ENCODE data around the gene SPATA31C2.
"Not testable (repeated sequence)": the region's sequence is repeated elsewhere in the genome, so short reads cannot be mapped to it uniquely, and the experiment has no call there.

The SPATA31C2 gene

DNA sequence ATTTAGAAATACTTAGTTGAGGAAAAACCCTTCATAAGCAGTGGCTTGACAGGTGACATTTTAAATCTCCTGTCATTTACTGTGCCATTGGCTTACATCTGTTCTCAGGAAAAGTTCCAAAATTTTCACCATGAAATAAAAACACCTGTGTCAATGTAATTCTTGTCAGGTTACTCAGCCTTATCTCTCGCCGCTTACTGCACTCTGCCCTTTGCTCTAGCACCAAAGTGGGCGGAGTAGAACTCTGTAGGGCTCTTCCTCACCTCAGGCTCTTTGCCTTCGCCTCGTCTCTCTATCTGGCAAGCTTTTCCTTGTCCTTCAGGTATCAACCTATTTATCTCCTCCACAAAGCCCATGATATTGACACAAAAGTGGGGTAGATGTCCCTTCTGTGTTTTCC is 20.2 kb downstream of the SPATA31C2 start:
- DNase-seq: not testable (repeated sequence)

DNA sequence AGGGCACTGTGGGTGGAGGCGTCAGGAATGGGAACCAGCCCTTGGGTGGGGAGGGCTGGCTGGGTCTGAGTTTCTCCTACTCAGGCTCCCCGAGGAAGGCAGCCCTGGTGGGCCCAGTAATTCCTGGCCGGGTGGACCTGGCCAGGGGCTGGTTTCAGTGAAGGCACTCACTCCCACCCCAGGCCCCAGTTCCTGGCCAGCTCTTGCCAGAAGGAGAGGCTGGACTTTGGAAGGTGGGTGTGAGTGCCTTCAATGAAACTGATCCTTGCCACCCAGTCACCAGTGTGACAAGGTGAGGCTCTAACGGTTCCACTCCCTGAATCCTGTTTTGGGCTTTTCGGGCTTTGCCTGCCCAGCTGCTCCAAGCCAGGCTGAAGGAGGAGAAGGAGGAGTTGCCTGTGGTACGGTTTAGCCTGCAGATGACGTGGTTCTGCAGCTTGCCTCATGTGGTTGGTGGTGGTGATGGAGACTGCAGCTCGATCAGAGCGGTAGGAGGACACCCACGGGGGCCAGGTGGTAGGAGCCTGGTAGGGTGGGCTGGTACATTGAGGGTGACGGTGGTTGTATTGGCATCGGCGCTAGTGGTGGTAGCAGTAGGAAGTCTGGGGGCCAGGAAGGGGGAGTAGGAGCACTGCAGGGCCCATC is 23.2 kb downstream of the SPATA31C2 start:
- DNase-seq: not testable (repeated sequence)

DNA sequence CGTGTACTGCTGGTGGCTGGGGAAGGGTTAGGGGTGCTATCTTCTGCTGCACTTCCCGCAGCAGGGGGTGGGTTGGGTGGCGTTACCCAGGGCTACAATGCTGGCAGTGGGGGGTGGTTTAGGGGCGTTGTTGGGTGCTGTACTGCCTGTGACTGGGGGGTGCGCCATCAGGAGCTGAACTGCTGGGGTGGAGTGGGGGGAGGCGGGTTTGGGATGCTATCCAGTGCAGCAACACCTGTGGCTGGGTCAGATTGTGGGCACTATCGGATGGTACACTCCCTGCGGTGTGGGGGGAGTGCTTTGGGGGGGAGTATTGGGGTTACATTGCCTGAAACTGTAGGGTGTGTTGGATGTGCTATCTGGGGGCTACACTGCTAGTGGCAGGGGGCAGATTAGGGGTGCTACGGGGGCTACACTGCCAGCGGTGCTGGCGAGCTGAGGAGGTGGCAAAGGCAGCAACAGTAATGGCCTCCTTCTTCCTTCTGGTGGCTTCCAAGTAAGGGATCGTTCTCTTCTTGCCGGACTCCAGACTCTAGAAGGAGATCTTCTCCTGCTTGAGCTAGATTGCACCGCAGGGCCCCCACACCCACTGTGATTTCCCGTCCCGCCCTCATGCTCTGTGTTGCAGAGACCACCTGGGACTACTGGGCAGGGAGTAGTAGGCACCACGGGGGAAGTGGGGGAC is 23.9 kb downstream of the SPATA31C2 start:
- DNase-seq: not testable (repeated sequence)

DNA sequence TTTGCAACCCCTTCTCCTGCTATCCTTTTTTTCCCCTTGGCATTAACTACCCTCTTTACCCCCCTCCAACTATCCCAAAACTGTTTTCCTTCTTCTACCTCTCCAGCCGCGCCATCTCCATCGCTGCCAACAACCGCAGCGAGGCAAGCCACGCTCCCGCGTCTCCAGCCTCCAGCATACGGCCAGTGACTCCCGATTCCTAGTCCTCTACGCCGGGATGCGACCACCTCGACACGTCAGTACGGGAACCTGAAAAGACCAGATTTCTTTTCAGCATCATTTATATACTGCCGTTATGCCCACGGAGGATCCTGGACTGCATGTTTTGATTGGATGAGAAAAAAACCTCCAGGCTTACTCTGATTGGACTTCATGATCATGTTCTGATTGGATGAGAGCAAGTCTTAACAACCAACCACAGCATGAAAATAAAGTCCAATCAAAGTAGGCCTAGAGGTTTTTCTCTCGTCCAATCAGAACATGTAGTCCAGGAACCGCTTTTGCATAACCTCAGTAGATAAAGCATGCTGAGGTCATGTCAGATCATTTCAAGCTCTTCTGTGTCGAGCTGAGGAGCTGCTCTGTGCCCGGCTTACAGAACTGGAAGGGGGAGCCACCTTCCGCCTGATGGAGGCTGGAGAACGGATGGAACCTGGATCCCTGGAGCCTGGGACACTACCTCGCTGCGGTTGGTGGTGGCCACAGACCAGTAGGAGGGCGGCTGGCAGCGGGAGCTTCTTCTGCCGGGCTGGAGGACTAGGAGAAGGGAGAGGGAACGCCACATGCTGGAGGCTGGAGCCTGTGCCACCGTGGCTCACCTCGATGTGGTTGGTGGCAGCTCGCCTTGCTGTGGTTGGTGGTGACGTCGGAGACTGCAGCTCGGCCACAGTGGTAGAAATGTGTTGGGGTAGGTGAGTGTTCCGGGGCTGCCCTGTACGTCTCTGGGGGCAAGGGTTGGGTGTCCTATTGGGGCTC is 24.8 kb downstream of the SPATA31C2 start:
- DNase-seq: not testable (repeated sequence)

DNA sequence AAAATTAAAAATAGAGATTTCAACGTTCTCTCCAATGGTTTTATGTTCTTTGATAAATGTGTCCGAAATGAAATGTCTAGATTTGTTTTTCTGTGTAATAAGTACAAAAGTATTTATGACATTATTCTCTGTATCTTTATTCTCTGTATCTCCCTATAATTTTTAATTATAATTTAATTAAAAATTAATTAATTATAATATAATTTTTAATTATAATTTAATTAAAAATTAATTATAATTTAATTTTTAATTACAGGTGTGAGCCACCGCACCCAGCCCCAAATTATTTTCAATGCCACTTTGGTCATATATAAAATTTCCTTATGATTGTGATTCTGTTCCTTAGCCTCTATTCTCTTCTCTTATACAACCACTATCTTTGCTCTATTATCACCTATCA is 28.2 kb downstream of the SPATA31C2 start:
- DNase-seq: no peak

DNA sequence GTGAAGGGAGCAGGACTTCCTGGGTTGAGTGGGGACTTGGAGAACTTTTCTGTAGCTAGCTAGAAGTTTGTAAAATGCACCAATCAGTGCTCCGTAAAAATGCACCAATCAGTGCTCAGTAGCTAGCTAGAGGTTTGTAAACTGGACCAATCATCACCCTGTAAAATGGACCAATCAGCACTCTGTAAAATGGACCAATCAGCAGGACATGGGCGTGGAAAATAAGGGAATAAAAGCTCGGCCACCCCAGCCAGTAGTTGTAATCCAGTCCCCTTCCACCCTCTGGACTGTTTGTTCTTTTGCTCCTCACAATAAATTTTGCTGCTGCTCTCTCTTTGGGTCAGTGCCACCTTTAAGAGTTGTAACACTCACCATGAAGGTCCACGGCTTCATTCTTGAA is 29.5 kb downstream of the SPATA31C2 start:
- DNase-seq: no peak

DNA sequence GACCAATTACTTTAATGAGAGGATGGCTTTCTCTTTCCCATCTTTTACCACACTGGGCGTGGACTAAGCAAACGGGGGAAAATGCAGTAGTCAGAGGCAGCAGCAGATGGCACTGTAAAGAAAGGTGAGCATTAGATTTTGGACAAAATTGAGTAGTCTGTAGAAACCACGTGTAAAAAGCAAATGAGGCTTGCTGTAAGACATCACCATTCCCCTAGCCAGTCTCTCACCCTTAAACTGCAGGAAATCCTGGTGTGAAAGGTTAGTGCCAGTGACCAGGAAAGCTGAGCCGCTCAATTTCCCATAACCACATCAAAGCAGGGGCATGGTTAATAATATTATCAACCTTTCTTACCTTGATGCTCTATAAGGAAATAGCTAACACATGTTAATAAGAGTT is 31.8 kb downstream of the SPATA31C2 start:
- DNase-seq: no peak

DNA sequence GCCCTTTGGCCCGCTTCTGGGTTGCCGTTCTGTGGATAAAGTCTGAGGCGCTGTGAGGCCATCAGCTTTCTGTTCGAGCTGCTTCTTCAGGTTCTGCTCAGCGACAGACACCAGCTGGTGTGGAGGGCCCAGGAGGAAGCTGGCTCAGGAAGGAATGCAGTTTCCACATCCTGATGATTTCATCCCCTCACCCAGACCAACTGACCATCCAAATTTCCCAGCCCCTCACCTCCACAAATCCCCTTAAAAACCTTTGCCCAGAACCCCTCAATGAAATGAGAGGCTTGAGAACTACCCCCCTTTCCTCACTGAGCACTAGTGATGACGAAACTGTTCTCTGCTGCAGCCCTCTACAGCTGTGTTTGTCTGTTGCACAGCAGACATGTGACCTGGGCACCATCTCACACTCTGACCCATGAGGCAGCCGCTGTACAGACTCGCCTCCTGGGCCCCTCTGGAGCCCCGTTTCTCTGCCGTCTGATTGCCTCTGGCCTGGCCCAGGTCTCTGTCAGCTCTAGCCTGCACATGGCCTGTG is 45.4 kb downstream of the SPATA31C2 start:
- no peak for DNase-seq

DNA sequence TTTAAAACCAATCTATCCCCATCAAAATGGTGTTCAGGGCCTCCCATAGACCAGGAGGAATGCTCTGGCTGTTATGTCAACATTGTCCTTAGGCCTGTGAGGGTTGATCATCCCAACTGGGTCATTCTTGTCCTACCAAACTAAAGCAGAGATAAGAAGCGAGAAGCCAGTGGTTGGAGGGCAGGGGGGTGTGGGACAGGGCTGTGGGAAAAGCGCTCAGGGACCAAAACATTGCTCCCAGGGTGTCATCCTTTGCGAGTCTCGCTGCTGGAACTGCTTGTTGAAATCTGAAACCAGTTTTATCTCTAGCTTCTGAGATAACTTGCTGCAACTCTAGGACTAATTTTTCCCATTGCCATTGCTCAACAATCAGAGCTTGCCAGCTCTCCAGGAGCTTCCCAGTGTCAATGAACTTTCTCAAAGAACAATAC is 48.1 kb downstream of the SPATA31C2 start:
- DNase-seq: no peak

DNA sequence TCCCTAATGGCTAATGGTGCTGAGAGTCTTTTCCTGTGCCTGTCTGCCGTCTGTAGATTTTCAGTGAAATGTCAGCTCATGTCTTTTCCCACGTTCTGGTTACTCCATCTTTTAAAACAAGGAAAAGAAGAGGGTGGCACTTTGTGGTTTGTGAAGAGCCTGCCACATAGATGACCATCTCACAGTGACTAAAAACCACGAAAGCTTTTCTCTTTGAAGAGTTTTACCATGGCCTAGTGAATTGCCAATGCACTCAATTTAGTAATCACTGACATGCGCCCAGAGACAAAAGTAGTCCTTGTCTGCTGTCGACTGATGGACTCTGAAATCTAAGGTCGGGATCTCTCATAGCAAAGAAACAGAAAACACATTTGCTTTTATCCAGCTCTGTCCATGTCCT is 50.4 kb downstream of the SPATA31C2 start:
- no peak for DNase-seq

DNA sequence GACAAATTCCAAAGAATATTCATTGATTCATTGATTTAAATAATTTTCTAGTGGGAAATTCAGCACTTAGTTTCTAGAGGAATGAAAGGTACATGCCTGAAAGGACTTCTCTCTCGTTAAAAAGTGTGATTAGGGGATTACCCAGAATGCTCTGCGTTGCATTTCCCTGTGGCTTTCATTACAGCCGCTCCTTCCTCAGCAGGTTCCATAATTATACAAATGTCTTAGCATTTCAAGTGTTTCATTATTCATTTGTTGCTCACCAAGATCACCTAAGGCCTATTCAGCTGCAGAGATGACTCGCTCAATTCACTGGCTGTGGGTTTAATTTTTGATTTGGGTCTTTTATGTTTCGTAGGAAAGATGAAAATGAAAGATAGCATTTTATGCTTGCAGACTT is 52.8 kb downstream of the SPATA31C2 start:
- DNase-seq: no peak

DNA sequence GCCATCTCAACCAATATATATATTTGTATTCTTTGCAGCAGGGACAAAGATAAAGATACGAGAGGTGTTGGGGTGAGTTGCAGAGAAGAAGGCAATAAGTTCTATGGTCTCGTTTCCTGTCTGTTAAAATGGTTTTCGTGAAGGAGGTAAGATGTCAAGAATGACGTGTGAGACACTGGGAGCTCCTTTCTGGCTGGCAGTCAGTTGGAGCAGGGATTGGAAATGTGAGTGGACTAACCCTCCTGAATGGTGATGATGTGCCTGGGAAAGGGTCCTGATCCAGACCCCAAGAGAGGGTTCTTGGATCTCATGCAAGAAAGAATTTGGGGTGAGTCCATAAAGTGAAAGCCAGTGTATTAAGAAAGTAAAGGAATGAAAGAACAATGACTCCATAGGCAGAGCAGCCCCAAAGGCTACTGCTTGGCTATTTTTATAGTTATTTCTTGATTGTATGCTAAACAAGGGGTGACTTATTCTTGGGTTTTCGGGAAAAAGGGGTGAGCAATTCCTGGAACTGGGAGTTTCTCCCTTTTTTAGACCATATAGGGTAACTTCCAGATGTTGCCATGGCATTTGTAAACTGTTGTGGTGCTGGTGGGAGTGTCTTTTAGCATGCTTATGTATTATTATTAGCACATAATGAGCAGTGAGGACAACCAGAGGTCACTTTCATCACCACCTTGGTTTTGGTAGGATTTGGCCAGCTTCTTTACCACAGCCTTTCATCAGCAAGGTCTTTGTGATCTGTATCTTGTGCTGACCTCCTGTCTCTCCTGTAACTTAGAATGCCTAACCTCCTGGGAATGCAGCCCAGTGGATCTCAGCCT is 53.7 kb downstream of the SPATA31C2 start:
- no peak for DNase-seq
